C4-2B (cell line): Measurements from ENCODE around the gene VAT1L.

Experiments used
- ZFX ChIP-seq: fragments of 450-650 bp; IDR thresholded peaks from 2 replicates; pipeline ENCODE4 v1.6.1; 2017
- TF ChIP-seq, protein P1 (sequence below): fragments of 450-650 bp; conservative IDR thresholded peaks from 2 replicates; pipeline ENCODE4 v1.5.1; 2017; ENCODE audit warnings: mild to moderate bottlenecking

DNA sequence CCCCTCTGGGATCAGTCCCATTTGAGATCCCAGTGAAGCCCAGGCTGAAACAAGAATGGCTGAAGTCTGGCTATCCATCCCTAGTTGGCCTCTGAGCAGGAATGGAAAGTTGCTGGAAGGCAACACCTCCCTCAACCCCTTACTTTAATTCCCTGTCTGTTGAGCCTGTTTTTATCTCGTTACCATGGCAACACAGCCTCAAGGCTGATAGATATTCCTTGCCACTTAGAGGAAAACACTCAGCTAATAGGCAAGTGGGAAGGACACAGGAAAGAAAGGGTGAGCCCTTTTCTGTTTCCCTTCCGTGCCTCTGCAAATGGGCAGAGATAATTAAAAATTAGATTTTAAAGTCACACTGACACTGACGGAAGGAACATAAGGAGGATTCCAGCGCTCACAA is 158.5 kb downstream of the VAT1L start:
- TF ChIP-seq, protein P1, sequence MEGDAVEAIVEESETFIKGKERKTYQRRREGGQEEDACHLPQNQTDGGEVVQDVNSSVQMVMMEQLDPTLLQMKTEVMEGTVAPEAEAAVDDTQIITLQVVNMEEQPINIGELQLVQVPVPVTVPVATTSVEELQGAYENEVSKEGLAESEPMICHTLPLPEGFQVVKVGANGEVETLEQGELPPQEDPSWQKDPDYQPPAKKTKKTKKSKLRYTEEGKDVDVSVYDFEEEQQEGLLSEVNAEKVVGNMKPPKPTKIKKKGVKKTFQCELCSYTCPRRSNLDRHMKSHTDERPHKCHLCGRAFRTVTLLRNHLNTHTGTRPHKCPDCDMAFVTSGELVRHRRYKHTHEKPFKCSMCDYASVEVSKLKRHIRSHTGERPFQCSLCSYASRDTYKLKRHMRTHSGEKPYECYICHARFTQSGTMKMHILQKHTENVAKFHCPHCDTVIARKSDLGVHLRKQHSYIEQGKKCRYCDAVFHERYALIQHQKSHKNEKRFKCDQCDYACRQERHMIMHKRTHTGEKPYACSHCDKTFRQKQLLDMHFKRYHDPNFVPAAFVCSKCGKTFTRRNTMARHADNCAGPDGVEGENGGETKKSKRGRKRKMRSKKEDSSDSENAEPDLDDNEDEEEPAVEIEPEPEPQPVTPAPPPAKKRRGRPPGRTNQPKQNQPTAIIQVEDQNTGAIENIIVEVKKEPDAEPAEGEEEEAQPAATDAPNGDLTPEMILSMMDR = no peak
- TF ChIP-seq ZFX = no peak
